Pancreas (tissue), 10 donors: Measurements from ENCODE around the gene BRSK1. TPM values are rescaled to one million over a fixed set of nuclear protein-coding genes. Genes with fewer than 3 reads are reported as not detected.

Source experiments
- ATAC-seq, 4 donors: fragments of 200-7000 bp; cut with Tn5 transposase; one replicate each; pipeline versions ENCODE4 v1.8.0 to v1.9.1; 2020; ENCODE audit warnings: mild to moderate bottlenecking in 4 of 4, moderate library complexity in 4 of 4
- DNase-seq, 6 donors: peaks; one replicate each; pipeline ENCODE4 v3.0.0-alpha.2; 2020
- FAIRE-seq: peaks from 2 replicates; lab custom pipeline; 2012; peaks lifted over from hg19 to GRCh38; lab: Jason Lieb, UNC
- H3K27ac ChIP-seq, 4 donors: fragments of 200-600 bp; sonication (generic); 1 replicate in 3 of 4; 2 replicates in 1 of 4; pipeline versions ENCODE4 v1.5.0 to v1.8.0; 2020
- H3K27me3 ChIP-seq, 4 donors: fragments of 200-600 bp; one replicate each; pipeline ENCODE4 v1.8.0; 2021
- H3K36me3 ChIP-seq, 3 donors: fragments of 200-600 bp; sonication (generic) in 1 of 3; one replicate each; pipeline versions ENCODE4 v1.5.0 to v1.8.0; 2020 to 2021
- H3K4me1 ChIP-seq, 3 donors: fragments of 200-600 bp; one replicate each; pipeline ENCODE4 v1.8.0; 2021
- H3K4me3 ChIP-seq, 4 donors: fragments of 200-600 bp; sonication (generic) in 2 of 4; one replicate each; pipeline versions ENCODE4 v1.5.0 to v1.8.0; 2020 to 2021
- H3K9me3 ChIP-seq, 4 donors: fragments of 200-600 bp; one replicate each; pipeline ENCODE4 v1.8.0; 2021
- WGBS, 2 donors: extraction: QIAGEN DNeasy Blood & Tissue Kit; methylation state at CpG; one replicate each; pipeline ENCODE4 v1.1.7; 2013; 5-methylcytosine and 5-hydroxymethylcytosine counted together
- intact Hi-C, 3 donors: fragments of 100-400 bp; cut with DNase I; formaldehyde crosslinking; loops; one replicate each; pipeline versions ENCODE4 v1.11.1 to v1.14.2; 2022
- polyA plus RNA-seq, 2 donors: library from polyadenylated mRNA; stranded (reverse); fragments of 200-250 nt; gene quantifications; one replicate each; pipeline ENCODE4 v1.2.3, GENCODE V29; 2013
- total RNA-seq, 6 donors: library from RNA; stranded (reverse); fragmentation: NEBNext Ultra II Directional in 4 of 6; extraction: Animal tissue kit (Norgen Biotek cat#: 25700) in 4 of 6; gene quantifications; one replicate each; pipeline versions ENCODE4 v1.2.1 to v1.2.4, GENCODE V29; 2021 to 2023
- TF ChIP-seq, protein P1 (sequence below), 4 donors: fragments of 200-600 bp; sonication (generic) in 3 of 4; IDR thresholded peaks; one replicate each; pipeline versions ENCODE4 v1.5.0 to v1.8.0; 2021; ENCODE audit warnings: antibody characterized with exemption in 4 of 4
- donor health status: healthy with polysubstance abuse.
- donor health status: DM: no; HTN: no; CAD: no; lungs with moderate emphysema.
- donor health status: DM: no; HTN: no; CAD: no.
- donor health status: control.
- donor health status: control.
- donor health status: Bipolar disorder and iron deficiency.
- donor health status: DM: yes; HTN: yes; CAD: no.
- donor health status: DM: no; HTN: no; CAD: no.
- donor health status: DM: no; HTN: no; CAD: no.
- donor health status: DM: yes; HTN: yes; CAD: no.

BRSK1 gene
- total RNA-seq (1 to 10 TPM in 3 of 6 donors, under 1 TPM in 3; 0.46 to 2.5 (median 1.1) TPM), polyA plus RNA-seq (1 to 10 TPM; 4.8 to 9.2 TPM)

DNA sequence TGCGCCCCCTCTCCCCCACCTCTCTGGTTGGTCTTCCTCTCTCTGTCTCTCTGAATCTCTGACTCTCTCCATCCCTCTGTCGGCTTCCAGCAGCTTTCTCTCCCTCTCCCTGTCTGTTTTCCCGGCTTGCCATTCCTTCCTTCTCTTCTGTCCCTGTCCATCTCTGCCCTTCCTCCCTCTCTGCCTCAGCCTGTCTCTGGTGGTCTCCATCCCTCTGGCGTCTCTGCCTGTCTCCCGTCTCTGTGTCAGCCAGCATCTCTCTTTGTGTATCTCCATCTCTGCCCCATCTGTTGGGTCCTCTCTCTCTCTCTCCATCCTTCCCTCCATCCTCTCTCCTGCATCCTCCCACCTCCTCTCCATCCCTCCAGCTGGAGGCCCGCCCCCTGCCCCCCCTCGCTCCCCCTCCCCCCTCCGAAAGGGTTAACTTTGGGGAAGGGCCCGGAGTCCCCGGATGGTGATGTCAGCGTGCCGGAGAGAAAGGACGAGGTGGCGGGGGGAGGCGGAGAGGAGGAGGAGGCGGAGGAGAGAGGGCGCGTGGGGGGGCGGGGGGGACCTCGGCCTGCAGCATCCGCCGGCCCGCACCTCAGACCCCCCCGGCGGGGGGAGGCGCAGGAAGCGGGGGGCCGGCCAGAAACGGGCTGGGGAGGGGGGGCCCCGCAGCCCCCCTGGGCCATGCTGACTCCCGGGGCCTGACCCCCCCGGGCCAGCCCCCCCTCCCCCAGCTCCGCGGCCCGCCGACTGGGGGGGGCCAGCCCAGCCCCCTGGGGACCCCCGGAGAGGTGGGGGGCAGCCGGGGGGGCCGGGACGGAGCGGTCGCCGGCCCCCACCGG, at the start of gene BRSK1:
TSS of gene BRSK1 (plus strand) at position 450 of the 830 bp plus-strand sequence. CDS start 446 bp downstream, outside the sequence.
- H3K4me3 ChIP-seq = peak within 1 kb of the TSS in 1 of 4 donors; percentile 30
- peaks cover 5 to 8% (median 6%) of the 10 kb centered on the region in 3 donors for H3K4me1 ChIP-seq
- no peaks in the 10 kb centered on the region for H3K9me3 ChIP-seq
- H3K27me3 ChIP-seq = no peaks in the 10 kb centered on the region
- intact Hi-C loops = no loop called here
- DNase-seq (no peak), ATAC-seq (no peak), FAIRE-seq (no peak)
- TF ChIP-seq, protein P1, sequence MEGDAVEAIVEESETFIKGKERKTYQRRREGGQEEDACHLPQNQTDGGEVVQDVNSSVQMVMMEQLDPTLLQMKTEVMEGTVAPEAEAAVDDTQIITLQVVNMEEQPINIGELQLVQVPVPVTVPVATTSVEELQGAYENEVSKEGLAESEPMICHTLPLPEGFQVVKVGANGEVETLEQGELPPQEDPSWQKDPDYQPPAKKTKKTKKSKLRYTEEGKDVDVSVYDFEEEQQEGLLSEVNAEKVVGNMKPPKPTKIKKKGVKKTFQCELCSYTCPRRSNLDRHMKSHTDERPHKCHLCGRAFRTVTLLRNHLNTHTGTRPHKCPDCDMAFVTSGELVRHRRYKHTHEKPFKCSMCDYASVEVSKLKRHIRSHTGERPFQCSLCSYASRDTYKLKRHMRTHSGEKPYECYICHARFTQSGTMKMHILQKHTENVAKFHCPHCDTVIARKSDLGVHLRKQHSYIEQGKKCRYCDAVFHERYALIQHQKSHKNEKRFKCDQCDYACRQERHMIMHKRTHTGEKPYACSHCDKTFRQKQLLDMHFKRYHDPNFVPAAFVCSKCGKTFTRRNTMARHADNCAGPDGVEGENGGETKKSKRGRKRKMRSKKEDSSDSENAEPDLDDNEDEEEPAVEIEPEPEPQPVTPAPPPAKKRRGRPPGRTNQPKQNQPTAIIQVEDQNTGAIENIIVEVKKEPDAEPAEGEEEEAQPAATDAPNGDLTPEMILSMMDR (IDR thresholded peaks at IDR 0.05) = no peak
- H3K27ac ChIP-seq = no peak within 1 kb of the TSS
- no peaks in the 10 kb centered on the region for H3K36me3 ChIP-seq
- whole genome bisulfite sequencing, 2 donors = 4 to 12% methylated on average over 15 to 35 of the region's 44 CpGs

DNA sequence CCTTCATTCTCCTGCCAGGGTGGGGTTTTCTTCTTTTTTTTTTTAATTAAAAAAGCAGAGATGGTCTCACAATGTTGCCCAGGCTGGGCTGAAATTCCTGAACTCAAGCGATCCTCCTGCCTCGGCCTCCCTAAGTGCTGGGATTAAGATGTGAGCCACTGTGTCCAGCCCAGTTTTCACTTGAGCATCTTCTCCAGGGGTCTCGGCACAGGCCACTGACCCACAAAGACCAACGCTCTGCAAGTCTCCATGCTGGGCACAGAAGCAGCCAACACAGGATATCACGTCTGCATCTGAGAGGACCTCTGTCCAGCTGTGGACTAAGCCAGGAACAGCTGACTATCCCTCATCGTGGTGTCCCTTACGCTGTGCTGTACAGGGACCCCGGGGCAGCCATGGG, 45.8 kb upstream of the BRSK1 start:
- Histone ChIP-seq H3K9me3 (no peaks in the 10 kb centered on the region), H3K4me1 (no peaks in the 10 kb centered on the region), H3K27me3 (no peaks in the 10 kb centered on the region), H3K36me3 (peaks cover 5 to 75% (median 31%) of the 10 kb centered on the region in 3 donors), H3K27ac (no peak overlapping the region), H3K4me3 (no peak overlapping the region)
- ATAC-seq (no peak), DNase-seq (peak in 2 of 6 donors; percentile 13 to 16), FAIRE-seq (no peak)
- TF ChIP-seq, protein P1 (IDR thresholded peaks at IDR 0.05) = no peak
- WGBS, 2 donors = 95 to 96% methylated on average over 8 of the region's 8 CpGs
- intact Hi-C loops = no loop called here

DNA sequence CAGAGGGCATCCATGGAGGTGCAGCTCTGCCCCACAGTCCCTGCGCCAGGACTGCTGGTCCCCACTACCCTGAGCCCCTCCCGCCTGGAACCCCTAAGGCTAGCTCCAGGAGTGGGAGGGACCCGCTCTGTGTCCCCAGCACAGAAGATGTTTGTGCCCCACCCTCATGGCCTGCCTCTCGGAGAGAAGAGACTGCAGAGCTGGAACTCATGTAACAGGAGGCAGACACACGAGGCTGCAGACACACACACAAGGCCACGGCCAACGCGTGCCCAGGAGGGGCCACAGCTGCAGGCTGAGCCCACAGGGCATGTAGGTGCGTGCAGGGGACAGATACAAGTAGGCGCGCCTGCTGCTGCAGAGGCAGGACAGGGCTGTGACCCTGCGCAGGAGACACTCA, 44.8 kb upstream of the BRSK1 start:
- TF ChIP-seq, protein P1 (IDR thresholded peaks at IDR 0.05) = no peak
- 94 to 95% methylated on average over 12 of the region's 12 CpGs for WGBS, 2 donors
- ATAC-seq (no peak), FAIRE-seq (no peak), DNase-seq (peak in 1 of 6 donors; percentile 37)
- Histone ChIP-seq H3K27me3 (no peaks in the 10 kb centered on the region), H3K9me3 (no peaks in the 10 kb centered on the region), H3K4me3 (no peak overlapping the region), H3K4me1 (no peaks in the 10 kb centered on the region), H3K27ac (no peak overlapping the region), H3K36me3 (peaks cover 5 to 79% (median 33%) of the 10 kb centered on the region in 3 donors)
- intact Hi-C loops = no loop called here

DNA sequence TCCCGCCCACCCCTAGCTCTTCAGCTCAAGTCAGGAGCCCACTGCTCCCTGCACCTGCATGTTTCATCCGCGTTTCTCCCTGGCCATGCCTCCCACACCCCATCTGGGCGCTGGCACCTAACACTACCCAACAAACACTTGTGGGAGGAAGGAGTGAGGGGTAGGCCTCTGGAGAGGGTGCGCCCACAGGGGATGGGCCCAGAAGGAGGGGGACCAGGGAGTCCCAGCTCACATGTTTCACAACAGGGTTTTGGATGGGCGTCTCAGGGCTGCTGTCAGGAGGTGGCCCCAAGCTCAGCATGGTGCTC, 43.1 kb upstream of the BRSK1 start:
- Histone ChIP-seq H3K36me3 (peaks cover 5 to 83% (median 41%) of the 10 kb centered on the region in 3 donors), H3K27ac (no peak overlapping the region), H3K4me1 (no peaks in the 10 kb centered on the region), H3K9me3 (no peaks in the 10 kb centered on the region), H3K4me3 (no peak overlapping the region), H3K27me3 (no peaks in the 10 kb centered on the region)
- intact Hi-C loops = no loop called here
- FAIRE-seq (no peak), DNase-seq (peak in 1 of 6 donors; percentile 8), ATAC-seq (no peak)
- TF ChIP-seq, protein P1 (IDR thresholded peaks at IDR 0.05) = no peak
- 89 to 93% methylated on average over 6 of the region's 6 CpGs for WGBS, 2 donors
